Nephron progenitor cell (in vitro differentiated cells): ENCODE data around the gene THG1L.
"Not testable (repeated sequence)": the region's sequence is repeated elsewhere in the genome, so short reads cannot be mapped to it uniquely, and the experiment has no call there.

ENCODE experiments used
- DNase-seq: peaks from one replicate; pipeline ENCODE4 v3.0.0; 2021
- H3K27ac Mint-ChIP-seq: 2 replicates; pipeline ENCODE4 v1.8.0; 2021; ENCODE audit warnings: mild to moderate bottlenecking, moderate library complexity, mixed read lengths
- H3K27me3 Mint-ChIP-seq: 2 replicates; pipeline ENCODE4 v1.8.0; 2021; ENCODE audit warnings: mild to moderate bottlenecking, low read depth, mixed read lengths; ENCODE audit not compliant: poor library complexity
- H3K36me3 Mint-ChIP-seq: 2 replicates; pipeline ENCODE4 v1.8.0; 2021; ENCODE audit warnings: low read depth, mixed read lengths
- H3K4me1 Mint-ChIP-seq: 2 replicates; pipeline ENCODE4 v1.8.0; 2021; ENCODE audit warnings: mixed read lengths
- H3K4me3 Mint-ChIP-seq: 2 replicates; pipeline ENCODE4 v1.8.0; 2021; ENCODE audit warnings: mild to moderate bottlenecking, moderate library complexity, mixed read lengths
- H3K9me3 Mint-ChIP-seq: 2 replicates; pipeline ENCODE4 v1.8.0; 2021; ENCODE audit warnings: mild to moderate bottlenecking, moderate library complexity, mixed read lengths
- TF ChIP-seq, protein P1 (sequence below): fragments of 200-600 bp; sonication (generic); IDR thresholded peaks from 2 replicates; pipeline ENCODE4 v1.5.0; 2021; ENCODE audit warnings: antibody characterized with exemption

The THG1L gene

DNA sequence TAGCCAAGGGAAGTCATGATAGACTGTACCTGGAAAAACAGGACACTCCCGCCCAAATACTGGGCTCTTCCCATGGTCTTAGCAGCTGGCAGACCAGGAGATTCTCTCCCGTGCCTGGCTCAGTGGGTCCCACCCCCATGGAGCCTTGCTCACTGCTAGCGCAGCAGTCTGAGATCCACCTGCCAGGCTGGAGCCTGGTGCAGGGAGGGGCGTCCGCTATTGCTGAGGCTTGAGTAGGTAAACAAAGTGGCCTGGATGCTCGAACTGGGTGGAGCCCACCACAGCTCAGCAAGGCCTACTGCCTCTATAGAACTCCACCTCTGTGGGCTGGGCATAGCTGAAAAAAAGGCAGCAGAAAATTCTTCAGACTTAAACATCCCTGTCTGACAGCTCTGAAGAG lies 10.1 kb upstream of the THG1L start:
- Mint-ChIP-seq H3K27ac (no peak overlapping the region), H3K27me3 (peaks cover 6% of the 10 kb centered on the region), H3K9me3 (peaks cover 43% of the 10 kb centered on the region), H3K36me3 (peaks cover 8% of the 10 kb centered on the region), H3K4me1 (peaks cover 4% of the 10 kb centered on the region), H3K4me3 (no peak overlapping the region)
- TF ChIP-seq, protein P1, sequence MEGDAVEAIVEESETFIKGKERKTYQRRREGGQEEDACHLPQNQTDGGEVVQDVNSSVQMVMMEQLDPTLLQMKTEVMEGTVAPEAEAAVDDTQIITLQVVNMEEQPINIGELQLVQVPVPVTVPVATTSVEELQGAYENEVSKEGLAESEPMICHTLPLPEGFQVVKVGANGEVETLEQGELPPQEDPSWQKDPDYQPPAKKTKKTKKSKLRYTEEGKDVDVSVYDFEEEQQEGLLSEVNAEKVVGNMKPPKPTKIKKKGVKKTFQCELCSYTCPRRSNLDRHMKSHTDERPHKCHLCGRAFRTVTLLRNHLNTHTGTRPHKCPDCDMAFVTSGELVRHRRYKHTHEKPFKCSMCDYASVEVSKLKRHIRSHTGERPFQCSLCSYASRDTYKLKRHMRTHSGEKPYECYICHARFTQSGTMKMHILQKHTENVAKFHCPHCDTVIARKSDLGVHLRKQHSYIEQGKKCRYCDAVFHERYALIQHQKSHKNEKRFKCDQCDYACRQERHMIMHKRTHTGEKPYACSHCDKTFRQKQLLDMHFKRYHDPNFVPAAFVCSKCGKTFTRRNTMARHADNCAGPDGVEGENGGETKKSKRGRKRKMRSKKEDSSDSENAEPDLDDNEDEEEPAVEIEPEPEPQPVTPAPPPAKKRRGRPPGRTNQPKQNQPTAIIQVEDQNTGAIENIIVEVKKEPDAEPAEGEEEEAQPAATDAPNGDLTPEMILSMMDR = no peak
- no peak for DNase-seq

DNA sequence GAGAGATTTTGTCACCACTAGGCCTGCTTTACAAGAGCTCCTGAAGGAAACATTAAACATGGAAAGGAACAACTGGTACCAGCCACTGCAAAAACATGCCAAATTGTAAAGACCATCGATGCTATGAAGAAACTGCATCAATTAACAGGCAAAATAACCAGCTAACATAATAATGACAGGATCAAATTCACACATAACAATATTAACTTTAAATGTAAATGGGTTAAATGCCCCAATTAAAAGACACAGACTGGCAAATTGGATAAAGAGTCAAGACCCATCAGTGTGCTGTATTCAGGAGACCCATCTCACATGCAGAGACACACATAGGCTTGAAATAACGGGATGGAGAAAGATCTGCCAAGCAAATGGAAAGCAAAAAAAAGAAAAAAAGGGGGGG lies 8.3 kb upstream of the THG1L start:
- not testable (repeated sequence) for H3K27me3 Mint-ChIP-seq, H3K36me3 Mint-ChIP-seq, H3K27ac Mint-ChIP-seq, DNase-seq, H3K4me1 Mint-ChIP-seq, H3K4me3 Mint-ChIP-seq
- peaks cover 46% of the 10 kb centered on the region for H3K9me3 Mint-ChIP-seq

DNA sequence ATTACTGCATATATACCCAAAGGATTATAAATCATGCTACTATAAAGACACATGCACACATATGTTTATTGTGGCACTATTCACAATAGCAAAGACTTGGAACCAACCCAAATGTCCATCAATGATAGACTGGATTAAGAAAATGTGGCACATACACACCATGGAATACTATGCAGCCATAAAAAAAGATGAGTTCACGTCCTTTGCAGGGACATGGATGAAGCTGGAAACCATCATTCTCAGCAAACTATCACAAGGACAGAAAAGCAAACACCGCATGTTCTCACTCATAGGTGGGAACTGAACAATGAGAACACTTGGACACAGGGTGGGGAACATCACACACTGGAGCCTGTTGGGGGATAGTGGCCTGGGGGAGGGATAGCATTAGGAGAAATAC lies 4.6 kb upstream of the THG1L start:
- H3K9me3 Mint-ChIP-seq = peaks cover 55% of the 10 kb centered on the region
- not testable (repeated sequence) for H3K4me1 Mint-ChIP-seq, H3K4me3 Mint-ChIP-seq, H3K27me3 Mint-ChIP-seq, H3K27ac Mint-ChIP-seq, DNase-seq, H3K36me3 Mint-ChIP-seq

DNA sequence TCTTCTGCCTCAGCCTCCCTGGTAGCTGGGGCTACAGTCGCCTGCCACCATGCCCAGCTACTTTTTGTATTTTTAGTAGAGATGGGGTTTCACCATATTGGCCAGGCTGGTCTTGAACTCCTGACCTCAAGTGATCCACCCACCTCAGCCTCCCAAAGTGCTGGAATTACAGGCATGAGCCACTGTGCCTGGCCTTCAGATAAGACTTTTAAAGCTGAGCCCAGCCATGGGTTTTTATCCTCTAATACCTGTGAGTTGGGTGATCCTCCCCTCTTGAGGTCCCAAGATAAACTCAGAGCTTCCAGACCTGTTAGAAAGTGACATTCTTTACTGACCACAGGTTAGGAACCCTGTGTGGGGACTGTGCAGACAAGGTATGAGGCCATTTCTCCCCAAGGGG lies 3.4 kb upstream of the THG1L start:
- H3K4me3 Mint-ChIP-seq, DNase-seq, H3K27ac Mint-ChIP-seq, H3K36me3 Mint-ChIP-seq: not testable (repeated sequence)
- H3K27me3 Mint-ChIP-seq = peaks cover 13% of the 10 kb centered on the region
- H3K9me3 Mint-ChIP-seq = peaks cover 44% of the 10 kb centered on the region
- H3K4me1 Mint-ChIP-seq = peaks cover 20% of the 10 kb centered on the region

DNA sequence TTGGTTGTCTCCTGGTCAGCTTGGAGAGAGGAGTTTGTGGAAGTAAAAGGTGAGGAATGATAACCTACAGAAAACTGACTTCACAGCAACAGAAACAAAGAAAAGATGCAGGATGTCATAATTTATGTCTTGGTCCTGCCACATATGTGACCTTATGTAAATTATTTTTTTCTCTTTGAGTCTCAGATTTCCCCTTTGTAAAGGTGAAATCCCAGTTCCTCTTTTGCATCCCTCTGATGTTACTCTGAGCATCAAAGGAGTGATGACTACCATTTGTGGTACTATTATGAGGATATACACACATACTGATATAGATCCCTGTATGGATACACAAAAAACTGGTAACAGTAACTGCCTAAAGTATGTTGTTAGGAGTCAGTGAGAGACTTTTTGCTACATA lies 1.4 kb upstream of the THG1L start:
- H3K4me1 Mint-ChIP-seq = peaks cover 23% of the 10 kb centered on the region
- TF ChIP-seq, protein P1 = no peak
- H3K27ac Mint-ChIP-seq = no peak overlapping the region
- peaks cover 29% of the 10 kb centered on the region for H3K9me3 Mint-ChIP-seq
- DNase-seq = no peak
- no peak overlapping the region for H3K4me3 Mint-ChIP-seq
- H3K27me3 Mint-ChIP-seq = peaks cover 7% of the 10 kb centered on the region
- H3K36me3 Mint-ChIP-seq = peaks cover 19% of the 10 kb centered on the region

DNA sequence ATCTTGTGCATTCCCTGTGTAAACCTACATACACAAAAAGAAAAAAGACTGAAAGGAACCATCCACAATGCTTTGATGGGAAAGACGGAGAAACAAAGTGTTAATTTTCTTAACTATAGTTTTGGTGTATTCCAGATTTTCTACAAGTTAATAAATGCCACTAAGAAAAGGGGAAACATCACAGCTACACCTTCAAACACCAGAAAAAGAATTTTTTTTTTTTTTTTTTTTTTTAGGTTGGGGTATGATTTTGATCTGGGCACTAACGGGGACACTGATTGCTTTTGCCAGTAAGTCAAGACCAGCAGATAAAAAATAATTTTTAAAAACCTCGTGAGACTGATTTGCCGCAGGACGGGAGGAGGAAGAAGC lies 334 bp upstream of the THG1L start:
- Mint-ChIP-seq H3K9me3 (peaks cover 19% of the 10 kb centered on the region), H3K27me3 (peaks cover 7% of the 10 kb centered on the region), H3K36me3 (peaks cover 13% of the 10 kb centered on the region), H3K4me1 (peaks cover 23% of the 10 kb centered on the region), H3K27ac (peak overlapping the region; percentile 100), H3K4me3 (peak overlapping the region; percentile 96)
- DNase-seq = no peak
- TF ChIP-seq, protein P1 = no peak

DNA sequence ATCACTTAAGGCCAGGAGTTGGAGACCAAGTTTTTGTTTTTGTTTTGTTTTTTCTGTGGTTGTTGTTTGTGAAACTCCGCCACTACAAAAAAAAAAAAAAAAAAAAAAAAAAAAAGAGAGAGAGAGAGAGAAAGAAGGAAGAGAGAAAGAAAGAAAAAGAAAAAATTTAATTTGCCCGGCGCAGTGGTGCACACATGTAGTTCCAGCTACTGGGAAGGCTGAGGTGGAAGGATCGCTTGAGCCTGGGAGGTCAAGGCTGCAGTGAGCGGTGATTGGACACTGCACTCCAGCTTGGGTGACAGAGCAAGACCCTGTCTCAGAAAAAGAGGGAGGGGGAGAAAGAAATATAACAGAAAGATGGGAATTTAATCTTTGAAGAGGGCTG lies 902 bp downstream of the THG1L start:
- Mint-ChIP-seq H3K9me3 (peaks cover 13% of the 10 kb centered on the region), H3K27me3 (peaks cover 7% of the 10 kb centered on the region), H3K36me3 (peaks cover 22% of the 10 kb centered on the region), H3K27ac (peak overlapping the region; percentile 100), H3K4me3 (peak overlapping the region; percentile 96), H3K4me1 (peaks cover 23% of the 10 kb centered on the region)
- TF ChIP-seq, protein P1 = no peak
- DNase-seq = no peak
